ENCODE data around the gene RNASE4. TPM values are rescaled to one million over a fixed set of nuclear protein-coding genes. Genes with fewer than 3 reads are reported as not detected.
"Not testable (repeated sequence)": the region's sequence is repeated elsewhere in the genome, so short reads cannot be mapped to it uniquely, and the experiment has no call there.

Gene RNASE4
- total RNA-seq, 2 donors from 2014 or later, result 42.3 to 44.3 TPM

- intact Hi-C loops (cut with DNase I); DNase-seq (ENCODE audit: low spot score): not testable (repeated sequence)
These were observed 41.8 kb downstream of the RNASE4 start for GRCh38 chr14:20726121-20726520.

- no peak for DNase-seq (ENCODE audit: low spot score)
- intact Hi-C loops (cut with DNase I), result no loop called here
These were observed 42.2 kb downstream of the RNASE4 start for GRCh38 chr14:20726531-20726930.

GRCh38 chr14:20730891-20731290, 46.5 kb downstream of the RNASE4 start:
- DNase-seq (ENCODE audit: low spot score), result no peak
- intact Hi-C loops (cut with DNase I), result no loop called here

- DNase-seq (ENCODE audit: low spot score), result no peak
- intact Hi-C loops (cut with DNase I), result no loop called here
These were observed 48.1 kb downstream of the RNASE4 start for GRCh38 chr14:20732477-20732876.

GRCh38 chr14:20732979-20733635, 48.7 kb downstream of the RNASE4 start:
- intact Hi-C loops (cut with DNase I), result no loop called here
- no peak for DNase-seq (ENCODE audit: low spot score)

GRCh38 chr14:20733684-20734429, 49.5 kb downstream of the RNASE4 start:
- intact Hi-C loops (cut with DNase I), result no loop called here
- DNase-seq (ENCODE audit: low spot score), result no peak

GRCh38 chr14:20734430-20734806, 50.1 kb downstream of the RNASE4 start:
- intact Hi-C loops (cut with DNase I), result no loop called here
- DNase-seq (ENCODE audit: low spot score), result no peak

GRCh38 chr14:20738292-20738691, 53.9 kb downstream of the RNASE4 start:
- DNase-seq (ENCODE audit: low spot score); intact Hi-C loops (cut with DNase I): not testable (repeated sequence)

- intact Hi-C loops (cut with DNase I), result no loop called here
- DNase-seq (ENCODE audit: low spot score), result no peak
These were observed 57.8 kb downstream of the RNASE4 start for GRCh38 chr14:20742132-20742531.

- intact Hi-C loops (cut with DNase I), result no loop called here
- no peak for DNase-seq (ENCODE audit: low spot score)
These were observed 59.2 kb downstream of the RNASE4 start for GRCh38 chr14:20743556-20743955.

GRCh38 chr14:20745571-20746358, 61.4 kb downstream of the RNASE4 start, which contains the start of gene EDDM3A:
TSS of gene EDDM3A (plus strand) at chr14:20745887. CDS start at chr14:20747581, 1,694 bp downstream.
- intact Hi-C loops (cut with DNase I), result no loop called here
- DNase-seq (ENCODE audit: low spot score), result no peak

GRCh38 chr14:20746566-20746965, 62.2 kb downstream of the RNASE4 start:
- DNase-seq (ENCODE audit: low spot score), result no peak
- intact Hi-C loops (cut with DNase I), result no loop called here

GRCh38 chr14:20748439-20748838, 64.1 kb downstream of the RNASE4 start:
- intact Hi-C loops (cut with DNase I), result no loop called here
- DNase-seq (ENCODE audit: low spot score), result no peak

- DNase-seq (ENCODE audit: low spot score), result no peak
- intact Hi-C loops (cut with DNase I), result no loop called here
These were observed 65.8 kb downstream of the RNASE4 start for GRCh38 chr14:20750194-20750593.

Other genes starting within 250 kb of the RNASE4 start
- gene KLHL33, start 248.4 kb upstream of the RNASE4 start, total RNA-seq, result 1 to 10 TPM in 1 of 2 donors, under 1 TPM in 1; 0.52 to 1.2 TPM
- 10 to 100 TPM; 24.4 to 28.7 TPM for gene OSGEP, start 229.7 kb upstream of the RNASE4 start, total RNA-seq
- gene APEX1, start 229.3 kb upstream of the RNASE4 start, total RNA-seq, result 10 to 100 TPM; 74.3 to 96.2 TPM
- gene PIP4P1, start 223.1 kb upstream of the RNASE4 start, total RNA-seq, result 10 to 100 TPM; 25.3 to 27.5 TPM
- 10 to 100 TPM; 17.1 to 34.1 TPM for gene PNP, start 215.2 kb upstream of the RNASE4 start, total RNA-seq
- under 1 TPM in 1 of 2 donors, not detected in 1; 0.62 TPM for gene RNASE10, start 179.0 kb upstream of the RNASE4 start, total RNA-seq
- gene RNASE9, start 123.5 kb upstream of the RNASE4 start, total RNA-seq, result not detected
- gene RNASE11, start 96.6 kb upstream of the RNASE4 start, total RNA-seq, result not detected
- not detected for gene RNASE12, start 93.2 kb upstream of the RNASE4 start, total RNA-seq
- not detected for gene OR6S1, start 42.9 kb upstream of the RNASE4 start, total RNA-seq
- gene ANG, start 4.2 kb downstream of the RNASE4 start, total RNA-seq, result 10 to 100 TPM; 11.5 to 18.0 TPM
- gene EDDM3A, start 61.3 kb downstream of the RNASE4 start, total RNA-seq, result not detected
- gene EDDM3B, start 83.8 kb downstream of the RNASE4 start, total RNA-seq, result not detected
- gene RNASE6, start 96.7 kb downstream of the RNASE4 start, total RNA-seq, result 10 to 100 TPM in 1 of 2 donors, 1 to 10 TPM in 1; 7.0 to 16.3 TPM
- gene RNASE1, start 118.3 kb downstream of the RNASE4 start, total RNA-seq, result 100 to 1,000 TPM; 222 to 363 TPM
- gene RNASE3, start 206.8 kb downstream of the RNASE4 start, total RNA-seq, result under 1 TPM; 0.48 to 0.60 TPM